SKM-1 (cell line): Measurements from ENCODE around the gene PATJ.
"Not testable (repeated sequence)": the region's sequence is repeated elsewhere in the genome, so short reads cannot be mapped to it uniquely, and the experiment has no call there.

Experiments used
- DNase-seq: peaks from one replicate; lab custom pipeline; 2025; ENCODE audit not compliant: unreplicated experiment; lab: John Stamatoyannopoulos, UW

Gene PATJ

GRCh38 chr1:61942856-61943255 lies 200.6 kb downstream of the PATJ start:
- DNase-seq, result no peak

GRCh38 chr1:61948685-61949084 lies 206.4 kb downstream of the PATJ start:
- DNase-seq, result not testable (repeated sequence)

GRCh38 chr1:61950418-61950817 lies 208.1 kb downstream of the PATJ start:
- no peak for DNase-seq

- DNase-seq, result no peak
Observed at GRCh38 chr1:61951731-61952580, 209.7 kb downstream of the PATJ start.

- no peak for DNase-seq
Observed at GRCh38 chr1:61952675-61953074, 210.4 kb downstream of the PATJ start.

- DNase-seq, result no peak
Observed at GRCh38 chr1:61953076-61953789, 211.0 kb downstream of the PATJ start.

- no peak for DNase-seq
Observed at GRCh38 chr1:61953790-61954150, 211.5 kb downstream of the PATJ start.

GRCh38 chr1:61955261-61955660 lies 213.0 kb downstream of the PATJ start:
- no peak for DNase-seq

- DNase-seq, result no peak
Observed at GRCh38 chr1:61956016-61956645, 213.9 kb downstream of the PATJ start.

GRCh38 chr1:61956784-61957183 lies 214.5 kb downstream of the PATJ start:
- DNase-seq, result no peak

- DNase-seq, result no peak
Observed at GRCh38 chr1:61961009-61961408, 218.7 kb downstream of the PATJ start.

GRCh38 chr1:61962631-61963030 lies 220.4 kb downstream of the PATJ start:
- no peak for DNase-seq

GRCh38 chr1:61966450-61967225 lies 224.4 kb downstream of the PATJ start:
- DNase-seq, result not testable (repeated sequence)

- no peak for DNase-seq
Observed at GRCh38 chr1:61967750-61968149, 225.5 kb downstream of the PATJ start.

GRCh38 chr1:61968869-61969268 lies 226.6 kb downstream of the PATJ start:
- DNase-seq, result no peak

- DNase-seq, result no peak
Observed at GRCh38 chr1:61973100-61973837, 231.0 kb downstream of the PATJ start.

- no peak for DNase-seq
Observed at GRCh38 chr1:61975638-61976037, 233.4 kb downstream of the PATJ start.

GRCh38 chr1:61976566-61976965 lies 234.3 kb downstream of the PATJ start:
- DNase-seq, result no peak

GRCh38 chr1:61978796-61979195 lies 236.5 kb downstream of the PATJ start:
- DNase-seq, result no peak

GRCh38 chr1:61979729-61980128 lies 237.4 kb downstream of the PATJ start:
- no peak for DNase-seq
